ENCODE measurements around the gene SCAPER.
A peak's percentile ranks its signal among the peaks of the same experiment; 100 is the strongest.

Gene SCAPER

DNA sequence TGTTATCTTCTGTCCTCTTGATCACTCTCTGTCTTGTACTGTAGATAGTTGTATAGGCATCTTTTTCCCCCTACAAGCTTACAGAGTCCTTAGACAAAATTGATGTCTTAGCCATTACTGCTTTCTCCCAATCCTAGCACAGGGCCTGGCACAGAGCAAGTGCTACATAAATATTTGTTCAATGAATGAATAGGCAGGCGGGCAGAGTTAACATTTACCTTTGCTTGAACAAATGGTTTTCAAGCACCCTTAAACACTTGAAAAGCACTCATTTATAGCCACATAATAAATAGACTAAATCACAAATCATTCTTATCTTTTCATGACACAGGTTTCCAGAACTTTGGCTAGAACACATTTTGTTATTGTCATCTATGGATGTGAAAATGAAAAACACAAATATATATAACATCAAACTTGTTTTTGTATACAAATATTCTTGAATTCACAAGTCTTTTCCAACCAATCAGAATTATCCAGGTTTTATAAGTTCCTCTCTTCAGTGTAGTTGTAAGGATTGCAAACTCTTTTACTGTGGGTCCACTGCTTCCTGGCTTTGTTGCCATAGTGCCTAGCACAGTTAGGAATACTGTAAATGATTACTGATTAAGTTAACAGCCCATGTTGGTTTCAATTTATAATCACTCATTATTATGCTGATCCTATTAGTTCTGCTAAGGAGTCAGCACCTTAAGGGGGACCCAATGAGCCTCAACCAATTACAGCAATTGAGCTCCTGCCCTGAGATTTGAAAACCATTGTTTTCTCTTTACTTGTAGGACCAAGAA is 506.6 kb downstream of the SCAPER start:
- H3K4me3 ChIP-seq (ENCODE audit: low read depth, low read length) = no peak overlapping the region
- TF ChIP-seq, protein P1, sequence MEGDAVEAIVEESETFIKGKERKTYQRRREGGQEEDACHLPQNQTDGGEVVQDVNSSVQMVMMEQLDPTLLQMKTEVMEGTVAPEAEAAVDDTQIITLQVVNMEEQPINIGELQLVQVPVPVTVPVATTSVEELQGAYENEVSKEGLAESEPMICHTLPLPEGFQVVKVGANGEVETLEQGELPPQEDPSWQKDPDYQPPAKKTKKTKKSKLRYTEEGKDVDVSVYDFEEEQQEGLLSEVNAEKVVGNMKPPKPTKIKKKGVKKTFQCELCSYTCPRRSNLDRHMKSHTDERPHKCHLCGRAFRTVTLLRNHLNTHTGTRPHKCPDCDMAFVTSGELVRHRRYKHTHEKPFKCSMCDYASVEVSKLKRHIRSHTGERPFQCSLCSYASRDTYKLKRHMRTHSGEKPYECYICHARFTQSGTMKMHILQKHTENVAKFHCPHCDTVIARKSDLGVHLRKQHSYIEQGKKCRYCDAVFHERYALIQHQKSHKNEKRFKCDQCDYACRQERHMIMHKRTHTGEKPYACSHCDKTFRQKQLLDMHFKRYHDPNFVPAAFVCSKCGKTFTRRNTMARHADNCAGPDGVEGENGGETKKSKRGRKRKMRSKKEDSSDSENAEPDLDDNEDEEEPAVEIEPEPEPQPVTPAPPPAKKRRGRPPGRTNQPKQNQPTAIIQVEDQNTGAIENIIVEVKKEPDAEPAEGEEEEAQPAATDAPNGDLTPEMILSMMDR (IDR thresholded peaks at IDR 0.05; ENCODE audit: control insufficient read depth, extremely low read depth, insufficient read depth) = no peak
- no peak for DNase-seq (ENCODE audit: low read depth)

DNA sequence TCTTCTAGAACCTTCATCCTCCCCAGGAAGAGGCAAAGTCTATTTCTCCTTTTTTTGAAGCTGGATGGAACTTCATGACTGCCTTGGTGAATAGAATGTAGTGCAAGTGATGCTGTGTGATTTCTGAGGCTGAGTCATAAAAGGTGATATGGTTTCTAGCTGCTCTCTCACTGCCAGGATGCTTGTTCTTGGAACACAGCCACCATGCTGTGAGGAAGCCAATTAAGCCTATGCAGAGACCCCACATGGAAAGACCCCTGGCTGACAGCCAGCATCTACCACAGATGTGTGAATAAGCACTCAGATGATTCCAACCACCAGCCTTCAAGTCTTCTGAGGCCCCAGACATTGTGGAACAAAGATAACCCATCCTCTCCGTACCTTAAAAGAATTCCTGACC is 511.5 kb downstream of the SCAPER start:
- H3K4me3 ChIP-seq (ENCODE audit: low read depth, low read length) = no peak overlapping the region
- DNase-seq (ENCODE audit: low read depth) = no peak
- TF ChIP-seq, protein P1 (IDR thresholded peaks at IDR 0.05; ENCODE audit: control insufficient read depth, extremely low read depth, insufficient read depth) = no peak

DNA sequence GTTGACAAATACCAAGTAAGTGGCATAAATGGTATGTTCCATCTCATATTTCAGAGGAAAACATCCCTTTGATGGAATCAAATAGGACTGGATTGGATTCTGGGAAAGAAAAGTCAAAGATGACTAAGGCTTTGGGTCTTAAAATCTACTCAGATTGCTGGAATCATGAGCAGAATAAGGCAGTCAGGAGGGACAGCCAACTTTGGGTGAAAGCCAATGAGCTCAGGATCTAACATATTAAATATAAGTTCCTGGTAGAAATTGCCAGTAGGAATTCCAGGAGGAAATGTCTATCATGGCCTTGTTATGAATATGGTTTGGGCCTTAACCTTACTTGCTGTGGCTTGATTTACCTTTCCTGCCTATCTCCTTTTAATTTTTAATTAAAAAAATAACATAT is 513.3 kb downstream of the SCAPER start:
- TF ChIP-seq, protein P1 (IDR thresholded peaks at IDR 0.05; ENCODE audit: control insufficient read depth, extremely low read depth, insufficient read depth) = no peak
- no peak overlapping the region for H3K4me3 ChIP-seq (ENCODE audit: low read depth, low read length)
- peak; percentile 51 for DNase-seq (ENCODE audit: low read depth)

DNA sequence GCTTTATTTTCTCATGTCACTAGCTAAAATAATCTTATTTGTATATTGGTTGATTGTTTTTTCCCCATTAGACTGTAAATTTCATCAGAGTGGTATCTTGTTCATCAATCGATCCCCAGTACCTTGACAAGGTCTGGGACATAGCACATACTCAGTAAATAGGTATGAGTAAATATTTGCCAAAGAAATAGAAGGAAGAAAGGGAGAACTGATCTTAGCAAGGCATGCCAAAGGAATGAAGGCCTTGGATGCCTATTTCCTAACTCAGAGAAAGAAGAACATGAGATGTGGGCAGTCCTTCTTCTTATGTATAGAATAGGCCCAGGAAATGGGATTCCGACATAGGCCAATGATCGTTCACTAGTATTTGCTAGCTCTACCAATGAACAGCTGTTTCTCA is 513.8 kb downstream of the SCAPER start:
- no peak for DNase-seq (ENCODE audit: low read depth)
- no peak overlapping the region for H3K4me3 ChIP-seq (ENCODE audit: low read depth, low read length)
- TF ChIP-seq, protein P1 (IDR thresholded peaks at IDR 0.05; ENCODE audit: control insufficient read depth, extremely low read depth, insufficient read depth) = no peak

DNA sequence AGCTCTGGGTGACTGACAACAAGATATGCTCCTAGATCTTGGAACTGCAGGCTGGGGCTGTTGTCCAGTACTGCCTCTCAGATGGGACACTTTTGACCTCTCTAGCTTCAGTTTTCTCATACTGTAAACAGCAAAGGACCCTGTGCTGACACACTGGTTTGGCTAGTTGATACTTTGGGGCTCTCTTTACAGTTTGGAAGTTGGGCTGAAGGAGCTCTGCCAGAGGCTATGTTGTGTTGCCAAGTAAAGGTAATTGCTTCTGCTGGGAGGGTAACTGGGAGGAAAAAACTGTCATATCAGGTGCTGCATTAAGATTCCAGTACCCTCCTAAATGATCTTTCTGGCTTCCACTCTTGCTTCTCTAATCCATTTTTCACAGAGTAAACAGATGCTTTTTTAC is 514.6 kb downstream of the SCAPER start:
- TF ChIP-seq, protein P1 (IDR thresholded peaks at IDR 0.05; ENCODE audit: control insufficient read depth, extremely low read depth, insufficient read depth) = no peak
- no peak overlapping the region for H3K4me3 ChIP-seq (ENCODE audit: low read depth, low read length)
- no peak for DNase-seq (ENCODE audit: low read depth)

DNA sequence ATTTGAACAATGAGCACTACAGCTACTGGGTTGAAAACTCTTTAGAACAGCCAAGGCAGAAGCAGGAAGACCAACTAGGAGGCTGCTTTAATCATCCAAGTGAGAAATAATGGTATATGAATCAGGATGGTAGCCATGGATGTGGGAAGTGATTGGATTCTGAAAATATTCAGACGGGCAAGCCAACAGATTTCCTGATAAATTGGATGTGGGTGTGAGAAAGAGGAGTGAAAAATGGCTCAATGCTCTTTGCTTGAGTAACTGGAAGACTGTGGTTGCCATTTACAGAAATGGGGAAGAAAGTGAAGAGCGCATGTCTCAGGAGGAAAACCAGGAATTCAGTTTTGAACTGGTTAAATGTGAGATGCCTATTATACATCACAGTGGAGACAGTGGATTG is 518.2 kb downstream of the SCAPER start:
- DNase-seq (ENCODE audit: low read depth) = no peak
- no peak overlapping the region for H3K4me3 ChIP-seq (ENCODE audit: low read depth, low read length)
- TF ChIP-seq, protein P1 (IDR thresholded peaks at IDR 0.05; ENCODE audit: control insufficient read depth, extremely low read depth, insufficient read depth) = no peak

DNA sequence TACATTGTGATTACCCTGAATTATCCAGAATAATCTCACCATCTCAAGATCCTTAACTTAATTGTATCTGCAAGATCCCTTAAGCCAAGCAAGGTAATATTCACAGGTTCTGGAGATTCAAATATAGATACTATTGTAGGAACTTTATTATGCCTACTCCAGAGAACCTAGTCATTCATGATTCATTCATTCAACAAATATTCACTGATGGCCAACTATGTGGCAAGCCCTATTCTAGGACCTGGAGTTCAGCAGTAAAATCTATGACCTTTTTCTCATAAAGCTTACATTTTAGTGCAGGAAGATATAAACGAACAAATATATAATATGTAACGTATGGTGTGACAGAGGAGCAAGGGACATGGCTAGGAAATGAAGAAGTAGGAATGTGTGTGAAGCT is 519.0 kb downstream of the SCAPER start:
- H3K4me3 ChIP-seq (ENCODE audit: low read depth, low read length) = no peak overlapping the region
- no peak for DNase-seq (ENCODE audit: low read depth)
- TF ChIP-seq, protein P1 (IDR thresholded peaks at IDR 0.05; ENCODE audit: control insufficient read depth, extremely low read depth, insufficient read depth) = no peak
